SK-N-MC (cell line): ENCODE results near the gene SV2C.

Source experiments
- EZH2 ChIP-seq: fragments of 200-600 bp; sonication (generic); IDR thresholded peaks from one replicate; pipeline ENCODE4 v1.6.1; 2017; ENCODE audit warnings: antibody characterized with exemption
- POLR2AphosphoS5 ChIP-seq: IDR thresholded peaks from 2 replicates; pipeline ENCODE4 v1.6.1; 2012; ENCODE audit warnings: mild to moderate bottlenecking, low read depth, low read length, borderline replicate concordance

GRCh38 chr5:76250463-76250862 is 167.3 kb downstream of the SV2C start:
- TF ChIP-seq EZH2 (no peak), POLR2AphosphoS5 (no peak)
